Measurements from ENCODE around the gene TAS2R38. TPM values are rescaled to one million over a fixed set of nuclear protein-coding genes. Genes with fewer than 3 reads are reported as not detected.

TAS2R38 gene
- total and polyA plus RNA-seq, 2 experiments from 2014 or later: 0.24 TPM; not detected in 1

- TF ChIP-seq, protein P1, sequence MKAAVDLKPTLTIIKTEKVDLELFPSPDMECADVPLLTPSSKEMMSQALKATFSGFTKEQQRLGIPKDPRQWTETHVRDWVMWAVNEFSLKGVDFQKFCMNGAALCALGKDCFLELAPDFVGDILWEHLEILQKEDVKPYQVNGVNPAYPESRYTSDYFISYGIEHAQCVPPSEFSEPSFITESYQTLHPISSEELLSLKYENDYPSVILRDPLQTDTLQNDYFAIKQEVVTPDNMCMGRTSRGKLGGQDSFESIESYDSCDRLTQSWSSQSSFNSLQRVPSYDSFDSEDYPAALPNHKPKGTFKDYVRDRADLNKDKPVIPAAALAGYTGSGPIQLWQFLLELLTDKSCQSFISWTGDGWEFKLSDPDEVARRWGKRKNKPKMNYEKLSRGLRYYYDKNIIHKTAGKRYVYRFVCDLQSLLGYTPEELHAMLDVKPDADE (IDR thresholded peaks at IDR 0.05): no peak
- TF ChIP-seq EZH2phosphoT487 (IDR thresholded peaks at IDR 0.05; ENCODE audit: unreplicated experiment): no peak
- TF ChIP-seq NANOG (IDR thresholded peaks at IDR 0.05; ENCODE audit: borderline replicate concordance): no peak
- TF ChIP-seq POLR2AphosphoS5 (IDR thresholded peaks at IDR 0.05; ENCODE audit: low read depth): no peak
- no peak for TF ChIP-seq STAT1 (IDR thresholded peaks at IDR 0.05; ENCODE audit: unreplicated experiment)
- TF ChIP-seq ZNF462 (CRISPR knock-in tag; IDR thresholded peaks at IDR 0.05): no peak
Observed at GRCh38 chr7:141979568-141979967, 6.0 kb upstream of the TAS2R38 start (continued).

DNA sequence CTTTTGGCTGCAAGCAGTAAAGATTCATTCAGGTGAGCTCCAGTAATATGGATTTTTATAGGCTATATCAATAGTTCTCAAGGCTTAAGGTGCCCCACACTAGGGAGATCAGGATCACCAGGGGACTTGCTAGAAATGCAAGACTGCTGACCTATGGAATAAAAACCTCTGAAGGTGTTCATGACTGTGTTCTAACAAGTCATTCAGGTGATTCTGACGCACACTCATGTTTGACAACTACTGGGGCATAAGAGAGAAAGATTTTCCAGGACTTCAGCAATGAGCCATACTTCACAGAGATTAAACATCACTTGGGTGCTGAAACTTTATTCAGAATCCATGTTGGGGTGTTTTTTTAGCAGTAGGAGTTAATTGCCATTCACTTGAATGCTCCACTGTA, 4.8 kb upstream of the TAS2R38 start:
- no peaks in the 10 kb centered on the region for H3F3A ChIP-seq (replicated peaks; ENCODE audit: low read depth)
- H3K4me1 ChIP-seq (ENCODE audit: insufficient read depth): no peaks in the 10 kb centered on the region
- H2AFZ ChIP-seq: no peak overlapping the region
- peaks cover 9% of the 10 kb centered on the region; the same call in 2 of the 3 replicates for H3K9me3 Mint-ChIP-seq
- DNase-seq (ENCODE audit: low spot score) (no peak), ATAC-seq (no peak)
- H3K27ac Mint-ChIP-seq: no peak overlapping the region
- no peaks in the 10 kb centered on the region for H3K9me2 ChIP-seq (ENCODE audit: insufficient read depth)
- no peak overlapping the region for H3K4me3 ChIP-seq
- peaks cover 5% of the 10 kb centered on the region for H3K27me3 Mint-ChIP-seq (ENCODE audit: insufficient read depth, low read depth, poor library complexity)
- no peak overlapping the region for H3K4me3 Mint-ChIP-seq
- no peak overlapping the region for H3K27ac ChIP-seq (ENCODE audit: low read depth)
- peaks cover 6% of the 10 kb centered on the region; the same call in 2 of the 3 replicates for H3K4me1 Mint-ChIP-seq
- no peaks in the 10 kb centered on the region for H3K79me2 ChIP-seq (replicated peaks; ENCODE audit: insufficient read depth)
- H4K20me1 ChIP-seq (replicated peaks; ENCODE audit: insufficient read depth): no peaks in the 10 kb centered on the region
- H3K36me3 Mint-ChIP-seq (ENCODE audit: low read depth): no peaks in the 10 kb centered on the region
- no peaks in the 10 kb centered on the region for H3K36me3 ChIP-seq (ENCODE audit: insufficient read depth)
- no peak overlapping the region for H3K4me2 ChIP-seq
- H3K27me3 ChIP-seq (ENCODE audit: insufficient read depth): no peaks in the 10 kb centered on the region
- TF ChIP-seq ZNF331 (CRISPR knock-in tag; IDR thresholded peaks at IDR 0.05; ENCODE audit: low read depth) (no peak), POLR2AphosphoS5 (IDR thresholded peaks at IDR 0.05; ENCODE audit: low read depth) (no peak), ZNF114 (CRISPR knock-in tag; IDR thresholded peaks at IDR 0.05) (no peak), JUNB (IDR thresholded peaks at IDR 0.05; ENCODE audit: unreplicated experiment) (no peak), CREB1 (CRISPR knock-in tag; IDR thresholded peaks at IDR 0.05; ENCODE audit: low read depth) (no peak), ZNF462 (CRISPR knock-in tag; IDR thresholded peaks at IDR 0.05) (no peak)
